ENCODE measurements around the gene SF3B5.

DNA sequence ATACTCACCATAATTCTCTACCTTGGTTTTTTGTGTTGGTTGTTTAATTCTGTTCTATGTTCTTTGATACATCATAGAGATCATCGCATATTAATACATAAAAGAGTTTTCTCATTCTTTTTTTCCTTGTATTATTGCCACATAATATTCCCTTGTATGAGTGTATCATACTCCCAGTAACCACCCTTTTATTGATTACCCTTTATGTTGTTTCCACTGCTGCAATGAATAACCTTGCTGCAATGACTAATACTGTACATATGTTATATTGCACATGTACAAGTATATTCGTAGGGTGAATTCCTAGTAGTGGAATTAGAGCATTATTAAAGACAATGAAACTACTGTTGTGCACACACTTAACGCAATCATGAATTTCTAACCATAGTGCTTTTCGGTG, 9.1 kb upstream of the SF3B5 start:
- TF ChIP-seq, protein P1, sequence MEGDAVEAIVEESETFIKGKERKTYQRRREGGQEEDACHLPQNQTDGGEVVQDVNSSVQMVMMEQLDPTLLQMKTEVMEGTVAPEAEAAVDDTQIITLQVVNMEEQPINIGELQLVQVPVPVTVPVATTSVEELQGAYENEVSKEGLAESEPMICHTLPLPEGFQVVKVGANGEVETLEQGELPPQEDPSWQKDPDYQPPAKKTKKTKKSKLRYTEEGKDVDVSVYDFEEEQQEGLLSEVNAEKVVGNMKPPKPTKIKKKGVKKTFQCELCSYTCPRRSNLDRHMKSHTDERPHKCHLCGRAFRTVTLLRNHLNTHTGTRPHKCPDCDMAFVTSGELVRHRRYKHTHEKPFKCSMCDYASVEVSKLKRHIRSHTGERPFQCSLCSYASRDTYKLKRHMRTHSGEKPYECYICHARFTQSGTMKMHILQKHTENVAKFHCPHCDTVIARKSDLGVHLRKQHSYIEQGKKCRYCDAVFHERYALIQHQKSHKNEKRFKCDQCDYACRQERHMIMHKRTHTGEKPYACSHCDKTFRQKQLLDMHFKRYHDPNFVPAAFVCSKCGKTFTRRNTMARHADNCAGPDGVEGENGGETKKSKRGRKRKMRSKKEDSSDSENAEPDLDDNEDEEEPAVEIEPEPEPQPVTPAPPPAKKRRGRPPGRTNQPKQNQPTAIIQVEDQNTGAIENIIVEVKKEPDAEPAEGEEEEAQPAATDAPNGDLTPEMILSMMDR (optimal IDR thresholded peaks at IDR 0.05 in 1 of 3, IDR thresholded peaks at IDR 0.05 in 1 of 3, conservative IDR thresholded peaks at IDR 0.05 in 1 of 3; ENCODE audit: extremely low read depth in 1 of 3, insufficient read depth in 2 of 3, low read length in 3 of 3): no peak
- no peak for TF ChIP-seq EZH2 (IDR thresholded peaks at IDR 0.05; ENCODE audit: low read length)

Data from keratinocyte (primary cell).